ENCODE measurements around the gene HOXB4.

The HOXB4 gene

GRCh38 chr17:48576479-48577309, 1.5 kb downstream of the HOXB4 start:
- TF ChIP-seq CTCF (IDR thresholded peaks at IDR 0.05; ENCODE audit: low read length), result no peak
- TF ChIP-seq EZH2phosphoT487 (IDR thresholded peaks at IDR 0.05; ENCODE audit: low read length), result no peak
- TF ChIP-seq EZH2 (optimal IDR thresholded peaks at IDR 0.05; ENCODE audit: low read depth, low read length), result no peak
- Histone ChIP-seq H3F3A (ENCODE audit: insufficient read depth, low read length) (no peaks in the 10 kb centered on the region), H3K9me3 (replicated peaks; ENCODE audit: insufficient read depth, low read length) (no peaks in the 10 kb centered on the region), H3K9ac (ENCODE audit: low read length) (no peak overlapping the region), H3K36me3 (replicated peaks; ENCODE audit: insufficient read depth, low read length) (no peaks in the 10 kb centered on the region), H3K9me2 (replicated peaks; ENCODE audit: insufficient read depth, low read length) (no peaks in the 10 kb centered on the region), H3K4me2 (ENCODE audit: low read depth, low read length) (peak overlapping the region; percentile 46), H3K27ac (ENCODE audit: low read length) (no peak overlapping the region), H4K20me1 (ENCODE audit: insufficient read depth, low read length) (no peaks in the 10 kb centered on the region), H3K4me3 (ENCODE audit: low read length) (peak overlapping the region; percentile 79), H3K27me3 (replicated peaks; ENCODE audit: insufficient read depth, low read length) (no peaks in the 10 kb centered on the region), H2AFZ (ENCODE audit: low read length) (no peak overlapping the region), H3K4me1 (ENCODE audit: low read length) (peaks cover 8% of the 10 kb centered on the region), H3K79me2 (ENCODE audit: low read length) (peaks cover 12% of the 10 kb centered on the region)
- no peak for DNase-seq

GRCh38 chr17:48575673-48576478, 2.3 kb downstream of the HOXB4 start:
- no peak overlapping the region for H3K9ac ChIP-seq (ENCODE audit: low read length)
- no peaks in the 10 kb centered on the region for H4K20me1 ChIP-seq (ENCODE audit: insufficient read depth, low read length)
- no peaks in the 10 kb centered on the region for H3K27me3 ChIP-seq (replicated peaks; ENCODE audit: insufficient read depth, low read length)
- H3F3A ChIP-seq (ENCODE audit: insufficient read depth, low read length), result no peaks in the 10 kb centered on the region
- no peak overlapping the region for H3K4me3 ChIP-seq (ENCODE audit: low read length)
- H2AFZ ChIP-seq (ENCODE audit: low read length), result no peak overlapping the region
- H3K9me2 ChIP-seq (replicated peaks; ENCODE audit: insufficient read depth, low read length), result no peaks in the 10 kb centered on the region
- peaks cover 12% of the 10 kb centered on the region for H3K79me2 ChIP-seq (ENCODE audit: low read length)
- peak overlapping the region; percentile 19; the same call in 1 of the 2 replicates for H3K4me2 ChIP-seq (ENCODE audit: low read depth, low read length)
- peak; percentile 33 for DNase-seq
- H3K4me1 ChIP-seq (ENCODE audit: low read length), result peaks cover 8% of the 10 kb centered on the region
- no peaks in the 10 kb centered on the region for H3K9me3 ChIP-seq (replicated peaks; ENCODE audit: insufficient read depth, low read length)
- H3K36me3 ChIP-seq (replicated peaks; ENCODE audit: insufficient read depth, low read length), result no peaks in the 10 kb centered on the region
- TF ChIP-seq CTCF (IDR thresholded peaks at IDR 0.05; ENCODE audit: low read length) (no peak), EZH2 (optimal IDR thresholded peaks at IDR 0.05; ENCODE audit: low read depth, low read length) (no peak), EZH2phosphoT487 (IDR thresholded peaks at IDR 0.05; ENCODE audit: low read length) (no peak)
- no peak overlapping the region for H3K27ac ChIP-seq (ENCODE audit: low read length)

GRCh38 chr17:48575066-48575582, 3.0 kb downstream of the HOXB4 start:
- Histone ChIP-seq H3K36me3 (replicated peaks; ENCODE audit: insufficient read depth, low read length) (no peaks in the 10 kb centered on the region), H3K27me3 (replicated peaks; ENCODE audit: insufficient read depth, low read length) (no peaks in the 10 kb centered on the region)

More at GRCh38 chr17:48575066-48575582, 3.0 kb downstream of the HOXB4 start:
- H3F3A ChIP-seq (ENCODE audit: insufficient read depth, low read length), result no peaks in the 10 kb centered on the region
- peaks cover 8% of the 10 kb centered on the region for H3K4me1 ChIP-seq (ENCODE audit: low read length)
- H3K9me2 ChIP-seq (replicated peaks; ENCODE audit: insufficient read depth, low read length), result no peaks in the 10 kb centered on the region
- no peak overlapping the region for H3K27ac ChIP-seq (ENCODE audit: low read length)
- H3K9ac ChIP-seq (ENCODE audit: low read length), result no peak overlapping the region
- no peaks in the 10 kb centered on the region for H4K20me1 ChIP-seq (ENCODE audit: insufficient read depth, low read length)
- H3K4me2 ChIP-seq (ENCODE audit: low read depth, low read length), result no peak overlapping the region
- H3K9me3 ChIP-seq (replicated peaks; ENCODE audit: insufficient read depth, low read length), result no peaks in the 10 kb centered on the region
- no peak for DNase-seq
- no peak overlapping the region for H2AFZ ChIP-seq (ENCODE audit: low read length)
- no peak overlapping the region for H3K4me3 ChIP-seq (ENCODE audit: low read length)
- H3K79me2 ChIP-seq (ENCODE audit: low read length), result peaks cover 12% of the 10 kb centered on the region
- TF ChIP-seq EZH2 (optimal IDR thresholded peaks at IDR 0.05; ENCODE audit: low read depth, low read length) (no peak), CTCF (IDR thresholded peaks at IDR 0.05; ENCODE audit: low read length) (no peak), EZH2phosphoT487 (IDR thresholded peaks at IDR 0.05; ENCODE audit: low read length) (no peak)

Measured in MM.1S (cell line).